NCI-H774 (cell line): ENCODE data around the gene PIGB.
"Not testable (repeated sequence)": the region's sequence is repeated elsewhere in the genome, so short reads cannot be mapped to it uniquely, and the experiment has no call there.

Experiments used
- DNase-seq: peaks from one replicate; lab custom pipeline; 2025; lab: John Stamatoyannopoulos, UW

PIGB gene

GRCh38 chr15:55318588-55319494 lies at the start of gene PIGB, which contains the start of gene PIGBOS1:
Gene PIGB (plus strand): TSS chr15:55319222. CDS start chr15:55319251, 29 bp downstream.
Gene PIGBOS1 (minus strand): TSS chr15:55319123. CDS start chr15:55317792, 1,331 bp downstream.
- DNase-seq: peak; percentile 78

DNA sequence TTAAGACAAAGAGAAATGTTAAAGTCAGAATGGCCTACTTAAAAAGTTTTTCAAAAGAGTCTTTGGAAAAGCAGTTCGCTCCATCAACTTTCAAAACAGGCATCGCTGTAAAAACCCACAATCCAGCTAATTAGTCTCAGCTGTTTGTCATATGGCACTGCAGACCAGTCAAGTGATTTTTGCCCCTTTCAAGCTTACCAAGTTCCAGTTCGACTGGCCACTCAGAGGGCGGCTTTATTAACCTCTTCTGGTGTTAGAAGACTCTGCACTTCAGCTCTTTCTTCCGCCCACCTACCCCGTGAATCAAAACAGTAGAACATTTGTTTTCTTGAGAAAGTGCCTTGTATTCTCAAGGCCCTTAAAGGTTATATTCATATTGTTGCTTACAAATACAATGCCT lies 48.7 kb upstream of the PIGB start:
- DNase-seq: no peak

- no peak for DNase-seq
Observed at GRCh38 chr15:55276324-55276723, 42.7 kb upstream of the PIGB start.

- DNase-seq: no peak
Observed at GRCh38 chr15:55277116-55277564, 41.9 kb upstream of the PIGB start.

DNA sequence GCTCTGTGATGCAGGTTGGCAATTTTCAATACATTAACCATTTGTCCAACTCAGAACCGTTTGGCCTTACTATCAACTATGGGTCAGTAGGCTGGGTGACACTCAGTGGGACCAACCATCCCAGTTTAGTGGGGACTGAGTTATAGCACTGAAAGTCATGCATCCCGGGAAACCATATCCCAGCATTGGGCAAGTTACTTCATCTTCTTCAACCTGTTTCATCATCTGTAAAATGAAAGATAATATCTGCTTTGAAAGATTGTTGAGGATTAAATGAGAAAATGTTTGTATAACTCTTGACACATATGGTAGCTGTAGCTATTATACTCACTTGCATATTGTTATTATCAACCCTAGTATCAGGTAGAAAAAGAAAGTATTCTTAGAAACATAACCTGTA lies 41.3 kb upstream of the PIGB start:
- DNase-seq: no peak

- no peak for DNase-seq
Observed at GRCh38 chr15:55279100-55279745, 39.8 kb upstream of the PIGB start.

- DNase-seq: no peak
Observed at GRCh38 chr15:55279746-55280351, 39.2 kb upstream of the PIGB start.

- DNase-seq: not testable (repeated sequence)
Observed at GRCh38 chr15:55280589-55280988, 38.4 kb upstream of the PIGB start.

DNA sequence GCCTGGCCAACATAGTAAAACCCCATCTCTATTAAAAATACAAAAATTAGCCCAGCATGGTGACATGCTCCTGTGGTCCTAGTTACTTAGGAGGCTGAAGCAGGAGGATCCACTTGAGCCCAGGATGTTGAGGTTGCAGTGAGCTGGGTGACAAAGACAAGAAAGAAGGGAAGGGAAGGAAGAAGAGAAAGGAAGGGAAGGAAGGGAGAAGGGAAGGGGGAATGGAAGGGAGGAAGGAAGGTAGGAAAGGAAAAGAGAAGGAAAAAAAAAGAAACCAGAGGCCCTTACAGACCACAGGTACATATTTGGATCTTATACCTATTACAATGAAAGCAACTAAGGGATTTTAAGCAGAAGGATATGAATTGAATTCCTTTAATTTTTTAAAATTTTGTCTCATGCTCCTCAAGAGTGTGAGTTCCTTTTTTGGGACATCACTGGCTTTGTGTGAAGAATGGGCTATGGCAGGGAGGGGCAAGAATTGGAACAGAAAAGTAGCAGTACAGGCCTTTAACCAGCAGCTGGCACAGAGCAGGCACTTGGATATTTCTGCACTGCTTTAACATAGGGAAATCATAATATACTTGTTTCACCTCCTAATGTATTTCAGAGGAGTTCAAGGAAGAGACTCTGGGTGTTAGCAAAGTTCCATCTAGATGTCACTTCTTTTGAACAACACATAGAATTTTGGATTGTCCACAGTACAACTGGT lies 37.3 kb upstream of the PIGB start:
- DNase-seq: no peak

DNA sequence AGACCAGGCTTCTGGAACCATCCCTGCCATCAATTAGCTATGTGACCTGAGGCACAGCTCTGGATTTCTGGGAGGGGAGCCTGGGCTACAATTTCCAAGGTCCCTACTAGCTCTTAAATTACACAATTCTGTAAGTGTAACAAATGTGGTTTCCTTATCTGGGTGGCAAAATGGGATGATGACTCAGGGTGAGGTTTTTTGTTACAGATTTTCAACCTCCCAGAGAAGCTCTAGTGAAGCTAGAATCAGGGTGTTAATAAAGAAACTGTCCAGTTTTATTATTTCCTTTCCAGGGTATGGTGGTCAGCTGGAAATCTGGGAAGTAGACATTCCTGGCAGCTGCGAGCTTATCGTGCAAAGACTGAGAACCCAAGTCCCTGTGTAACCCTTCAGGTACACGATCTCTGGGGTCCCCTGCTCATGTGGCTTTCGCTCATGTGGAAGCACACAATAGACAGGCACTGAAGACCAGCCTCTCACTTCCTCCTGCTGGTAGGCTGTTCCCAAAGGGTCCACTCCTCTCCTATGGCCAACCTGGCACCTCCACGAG lies 36.7 kb upstream of the PIGB start:
- no peak for DNase-seq

GRCh38 chr15:55283379-55284147 lies 35.5 kb upstream of the PIGB start:
- DNase-seq: no peak

- no peak for DNase-seq
Observed at GRCh38 chr15:55284426-55284825, 34.6 kb upstream of the PIGB start.

- DNase-seq: not testable (repeated sequence)
Observed at GRCh38 chr15:55286442-55287189, 32.4 kb upstream of the PIGB start.

- DNase-seq: no peak
Observed at GRCh38 chr15:55288006-55288717, 30.9 kb upstream of the PIGB start.

GRCh38 chr15:55289011-55289745 lies 29.8 kb upstream of the PIGB start:
- no peak for DNase-seq

- peak; percentile 72 for DNase-seq
Observed at GRCh38 chr15:55289746-55290527, 29.1 kb upstream of the PIGB start, which contains the start of gene RAB27A. Gene RAB27A (minus strand): TSS chr15:55289813. CDS start chr15:55234934, 54,879 bp downstream.

GRCh38 chr15:55290528-55291057 lies 28.4 kb upstream of the PIGB start:
- peak; percentile 72 for DNase-seq

DNA sequence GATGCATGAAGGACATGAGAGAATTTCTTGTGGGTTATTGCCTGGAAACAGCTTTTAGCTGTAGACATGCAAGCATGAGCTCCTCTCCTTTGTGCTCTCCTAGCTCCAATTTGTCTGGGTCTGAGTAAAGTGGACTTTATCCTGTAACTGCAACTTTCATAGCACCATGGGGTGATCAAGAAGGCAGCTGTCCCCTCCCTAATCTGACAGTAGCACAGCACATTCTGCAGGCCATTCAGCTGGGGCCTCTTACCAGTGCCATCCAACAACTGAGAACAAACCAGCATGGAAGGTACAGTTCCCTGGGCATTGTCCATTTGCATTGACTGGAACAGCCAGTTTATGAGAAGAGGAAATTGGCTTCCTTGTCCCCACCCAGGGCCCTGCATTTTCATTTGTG lies 21.7 kb upstream of the PIGB start:
- no peak for DNase-seq
